ENCODE measurements around the gene SAMM50. TPM values are rescaled to one million over a fixed set of nuclear protein-coding genes. Genes with fewer than 3 reads are reported as not detected.
A peak's percentile ranks its signal among the peaks of the same experiment; 100 is the strongest.

The SAMM50 gene
- total and polyA plus RNA-seq, 4 donors: 39.3 to 70.1 (median 53.3) TPM

DNA sequence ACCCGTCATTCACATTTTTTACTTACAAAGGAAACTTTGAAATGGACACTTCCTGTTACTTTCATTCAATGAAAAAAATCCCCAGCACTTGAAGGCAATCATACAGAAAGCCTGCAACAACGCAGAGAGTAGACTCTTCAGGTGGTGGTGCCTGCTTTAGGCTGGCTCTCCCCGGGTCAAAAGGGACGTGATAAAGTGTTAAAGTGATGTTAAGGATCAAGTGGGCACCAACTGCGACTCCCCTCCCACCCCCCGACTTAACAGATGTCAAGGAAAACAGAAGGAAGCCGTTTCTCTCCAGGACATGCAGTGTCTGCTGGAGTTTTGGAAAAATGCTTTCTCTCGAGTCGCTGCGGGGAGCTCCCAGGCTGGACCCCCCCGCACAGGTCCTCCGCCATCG, 32.1 kb upstream of the SAMM50 start:
- Histone ChIP-seq H3K36me3 (ENCODE audit: control insufficient read depth, insufficient read depth, low read length) (no peaks in the 10 kb centered on the region), H3K27me3 (ENCODE audit: control insufficient read depth, insufficient read depth, low read length) (peaks cover 4% of the 10 kb centered on the region), H3K9me3 (ENCODE audit: control insufficient read depth, insufficient read depth, low read length) (no peaks in the 10 kb centered on the region), H3K4me1 (ENCODE audit: control insufficient read depth, insufficient read depth, low read length) (peaks cover 25% of the 10 kb centered on the region), H3K27ac (ENCODE audit: low read depth, low read length) (no peak overlapping the region), H3K4me3 (ENCODE audit: low read depth, low read length) (peak overlapping the region; percentile 24)
- peak in 2 of 6 donors; percentile 7 to 12 for DNase-seq (ENCODE audit: low read depth in 4 of 6, low spot score in 6 of 6)
- WGBS (ENCODE audit: insufficient coverage): no CpG with 5 or more reads among the region's 13 CpGs

DNA sequence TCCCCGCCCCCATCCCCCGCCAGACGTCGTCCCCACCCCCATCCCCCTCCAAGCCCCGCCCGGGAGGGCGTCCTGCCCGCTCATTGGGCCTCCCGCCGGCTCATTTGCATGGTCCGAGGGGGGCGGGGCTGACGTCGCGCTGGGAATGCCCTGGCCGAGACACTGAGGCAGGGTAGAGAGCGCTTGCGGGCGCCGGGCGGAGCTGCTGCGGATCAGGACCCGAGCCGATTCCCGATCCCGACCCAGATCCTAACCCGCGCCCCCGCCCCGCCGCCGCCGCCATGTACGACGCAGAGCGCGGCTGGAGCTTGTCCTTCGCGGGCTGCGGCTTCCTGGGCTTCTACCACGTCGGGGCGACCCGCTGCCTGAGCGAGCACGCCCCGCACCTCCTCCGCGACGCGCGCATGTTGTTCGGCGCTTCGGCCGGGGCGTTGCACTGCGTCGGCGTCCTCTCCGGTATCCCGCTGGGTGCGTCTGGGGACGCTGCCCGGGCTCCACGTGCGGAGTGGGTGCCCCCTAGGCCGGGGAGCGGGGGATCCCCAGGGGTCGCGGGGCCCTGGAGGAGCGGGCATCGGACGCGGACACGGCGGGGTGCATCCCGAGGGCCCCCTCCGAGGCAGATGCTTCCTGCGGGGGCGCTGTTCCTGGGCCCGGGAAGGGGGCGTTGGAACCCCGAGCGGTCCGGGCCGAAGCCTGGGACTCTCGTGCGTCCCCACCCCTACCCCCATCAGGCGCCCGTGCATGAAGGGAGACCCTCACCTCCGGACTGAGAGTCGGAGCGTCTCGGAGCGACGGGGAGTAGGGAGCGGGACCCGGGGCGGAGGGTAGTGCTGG, 31.4 kb upstream of the SAMM50 start, which contains the start of gene PNPLA3:
Gene PNPLA3, plus strand, starts transcription at position 175 of the 834 bp plus-strand sequence. Its CDS starts 107 bp downstream, at position 282.
- Histone ChIP-seq H3K4me1 (ENCODE audit: control insufficient read depth, insufficient read depth, low read length) (peaks cover 25% of the 10 kb centered on the region), H3K9me3 (ENCODE audit: control insufficient read depth, insufficient read depth, low read length) (no peaks in the 10 kb centered on the region), H3K27ac (ENCODE audit: low read depth, low read length) (peak within 1 kb of the TSS; percentile 15), H3K4me3 (ENCODE audit: low read depth, low read length) (peak within 1 kb of the TSS; percentile 43), H3K36me3 (ENCODE audit: control insufficient read depth, insufficient read depth, low read length) (peaks cover 3% of the 10 kb centered on the region), H3K27me3 (ENCODE audit: control insufficient read depth, insufficient read depth, low read length) (peaks cover 4% of the 10 kb centered on the region)
- peak; percentile 67 to 97 (median 84) for DNase-seq (ENCODE audit: low read depth in 4 of 6, low spot score in 6 of 6)
- WGBS (ENCODE audit: insufficient coverage): under 1% methylated on average over 94 of the region's 100 CpGs

DNA sequence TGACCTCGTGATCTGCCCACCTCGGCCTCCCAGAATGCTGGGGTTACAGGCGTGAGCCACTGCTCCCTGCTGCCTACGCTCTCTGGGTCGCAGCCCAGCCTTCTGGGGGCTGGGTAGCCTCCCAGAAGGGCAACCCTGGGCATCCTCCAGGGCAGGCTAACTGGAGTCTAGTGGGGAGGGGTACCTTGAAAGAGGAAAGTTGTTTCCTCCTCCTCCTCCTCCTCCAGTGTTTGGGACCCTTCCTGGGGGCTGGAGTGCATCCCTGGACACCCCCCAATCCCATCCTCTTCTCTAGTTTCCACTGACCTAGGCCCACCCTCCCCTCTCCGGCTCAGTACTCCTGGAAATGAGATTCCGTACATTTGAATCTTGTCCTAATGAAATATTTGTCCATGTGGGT, 30.4 kb upstream of the SAMM50 start:
- no peaks in the 10 kb centered on the region for H3K9me3 ChIP-seq (ENCODE audit: control insufficient read depth, insufficient read depth, low read length)
- peaks cover 25% of the 10 kb centered on the region for H3K4me1 ChIP-seq (ENCODE audit: control insufficient read depth, insufficient read depth, low read length)
- peaks cover 11% of the 10 kb centered on the region for H3K36me3 ChIP-seq (ENCODE audit: control insufficient read depth, insufficient read depth, low read length)
- WGBS (ENCODE audit: insufficient coverage): 43% methylated on average over 6 of the region's 7 CpGs
- H3K27ac ChIP-seq (ENCODE audit: low read depth, low read length): no peak overlapping the region
- H3K27me3 ChIP-seq (ENCODE audit: control insufficient read depth, insufficient read depth, low read length): peaks cover 4% of the 10 kb centered on the region
- DNase-seq (ENCODE audit: low read depth in 4 of 6, low spot score in 6 of 6): no peak
- peak overlapping the region; percentile 12 for H3K4me3 ChIP-seq (ENCODE audit: low read depth, low read length)

DNA sequence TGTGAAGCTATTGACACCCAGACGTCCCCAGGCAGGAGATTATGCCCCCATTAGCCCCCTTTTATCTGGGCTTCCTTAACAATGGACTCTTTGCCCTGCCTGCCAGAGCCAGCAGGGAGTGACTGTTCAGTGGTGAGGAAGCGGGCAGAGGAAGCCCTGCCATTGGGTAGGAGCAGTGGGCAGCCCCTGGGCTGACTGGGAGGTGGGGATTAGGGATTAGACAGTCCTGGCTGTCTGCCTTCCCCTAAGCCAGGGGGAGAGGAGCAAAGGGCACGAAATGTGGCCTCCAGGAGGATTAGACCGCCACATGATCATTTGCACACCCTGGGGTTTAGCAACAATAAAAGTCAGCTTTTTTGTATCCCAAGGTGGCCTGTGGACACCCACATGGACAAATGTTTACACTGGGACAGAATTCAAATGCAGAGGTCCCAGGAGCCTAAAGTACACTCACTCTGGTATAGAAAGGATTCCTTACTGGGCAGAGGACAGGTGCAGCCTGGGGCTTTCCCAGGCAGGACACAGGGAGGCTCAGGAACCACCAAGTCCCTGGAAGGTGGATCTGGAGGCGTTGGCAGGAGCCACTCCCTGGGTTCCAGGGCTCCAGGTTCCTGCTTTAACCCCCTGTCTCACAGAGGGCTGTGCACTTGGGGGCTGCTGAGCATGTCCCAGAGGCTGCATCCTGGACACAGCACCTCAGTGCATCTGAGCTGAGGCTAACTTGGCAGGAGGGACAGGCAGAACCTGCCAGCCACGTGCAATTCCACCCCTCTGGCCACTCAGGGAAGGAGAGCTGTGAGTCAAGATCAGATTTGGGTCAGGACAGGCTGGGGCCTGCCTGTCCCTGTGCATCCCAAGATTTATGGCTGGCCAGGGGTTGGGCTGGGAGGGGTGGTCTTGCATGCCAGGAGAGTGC, 29.6 kb upstream of the SAMM50 start:
- peaks cover 18% of the 10 kb centered on the region for H3K36me3 ChIP-seq (ENCODE audit: control insufficient read depth, insufficient read depth, low read length)
- no peak overlapping the region for H3K4me3 ChIP-seq (ENCODE audit: low read depth, low read length)
- peaks cover 4% of the 10 kb centered on the region for H3K27me3 ChIP-seq (ENCODE audit: control insufficient read depth, insufficient read depth, low read length)
- H3K27ac ChIP-seq (ENCODE audit: low read depth, low read length): no peak overlapping the region
- peaks cover 25% of the 10 kb centered on the region for H3K4me1 ChIP-seq (ENCODE audit: control insufficient read depth, insufficient read depth, low read length)
- no peaks in the 10 kb centered on the region for H3K9me3 ChIP-seq (ENCODE audit: control insufficient read depth, insufficient read depth, low read length)
- DNase-seq (ENCODE audit: low read depth in 4 of 6, low spot score in 6 of 6): peak in 2 of 6 donors; percentile 27 to 32
- 48% methylated on average over 4 of the region's 6 CpGs for WGBS (ENCODE audit: insufficient coverage)

DNA sequence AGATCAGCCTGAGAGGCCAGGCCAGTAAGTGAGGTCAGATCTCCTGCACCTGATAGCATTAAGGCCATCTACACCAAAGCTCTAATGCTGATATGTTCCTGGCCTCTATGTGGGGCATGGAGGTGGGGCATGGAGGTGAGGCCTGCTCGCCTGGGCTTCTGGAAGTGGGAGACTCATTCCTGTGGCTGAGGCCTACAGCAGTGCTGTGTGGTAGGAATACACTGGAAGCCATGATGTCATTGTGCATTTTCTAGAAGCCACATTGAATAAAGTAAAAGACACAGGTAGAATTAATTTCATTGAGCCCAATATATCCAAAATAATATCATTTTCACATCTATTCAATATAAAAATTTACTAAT, 28.9 kb upstream of the SAMM50 start:
- peaks cover 21% of the 10 kb centered on the region for H3K36me3 ChIP-seq (ENCODE audit: control insufficient read depth, insufficient read depth, low read length)
- H3K27ac ChIP-seq (ENCODE audit: low read depth, low read length): no peak overlapping the region
- no peak overlapping the region for H3K4me3 ChIP-seq (ENCODE audit: low read depth, low read length)
- H3K27me3 ChIP-seq (ENCODE audit: control insufficient read depth, insufficient read depth, low read length): peaks cover 4% of the 10 kb centered on the region
- WGBS (ENCODE audit: insufficient coverage): 100% methylated on average over 1 of the region's 1 CpG
- no peaks in the 10 kb centered on the region for H3K9me3 ChIP-seq (ENCODE audit: control insufficient read depth, insufficient read depth, low read length)
- no peak for DNase-seq (ENCODE audit: low read depth in 4 of 6, low spot score in 6 of 6)
- peaks cover 25% of the 10 kb centered on the region for H3K4me1 ChIP-seq (ENCODE audit: control insufficient read depth, insufficient read depth, low read length)

DNA sequence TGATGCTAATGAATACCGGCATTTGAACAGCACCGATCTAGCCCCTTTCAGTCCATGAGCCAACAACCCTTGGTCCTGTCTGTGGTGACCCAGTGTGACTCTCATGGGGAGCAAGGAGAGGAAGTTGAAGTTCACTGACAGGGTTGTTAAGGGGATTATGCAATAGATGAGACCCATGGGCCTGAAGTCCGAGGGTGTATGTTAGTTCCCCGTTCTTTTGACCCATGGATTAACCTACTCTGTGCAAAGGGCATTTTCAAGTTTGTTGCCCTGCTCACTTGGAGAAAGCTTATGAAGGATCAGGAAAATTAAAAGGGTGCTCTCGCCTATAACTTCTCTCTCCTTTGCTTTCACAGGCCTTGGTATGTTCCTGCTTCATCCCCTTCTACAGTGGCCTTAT, 26.8 kb upstream of the SAMM50 start:
- H3K36me3 ChIP-seq (ENCODE audit: control insufficient read depth, insufficient read depth, low read length): peaks cover 34% of the 10 kb centered on the region
- no peak overlapping the region for H3K27ac ChIP-seq (ENCODE audit: low read depth, low read length)
- DNase-seq (ENCODE audit: low read depth in 4 of 6, low spot score in 6 of 6): no peak
- WGBS (ENCODE audit: insufficient coverage): 85% methylated on average over 3 of the region's 5 CpGs
- H3K4me1 ChIP-seq (ENCODE audit: control insufficient read depth, insufficient read depth, low read length): peaks cover 25% of the 10 kb centered on the region
- no peaks in the 10 kb centered on the region for H3K9me3 ChIP-seq (ENCODE audit: control insufficient read depth, insufficient read depth, low read length)
- no peak overlapping the region for H3K4me3 ChIP-seq (ENCODE audit: low read depth, low read length)
- peaks cover 4% of the 10 kb centered on the region for H3K27me3 ChIP-seq (ENCODE audit: control insufficient read depth, insufficient read depth, low read length)

DNA sequence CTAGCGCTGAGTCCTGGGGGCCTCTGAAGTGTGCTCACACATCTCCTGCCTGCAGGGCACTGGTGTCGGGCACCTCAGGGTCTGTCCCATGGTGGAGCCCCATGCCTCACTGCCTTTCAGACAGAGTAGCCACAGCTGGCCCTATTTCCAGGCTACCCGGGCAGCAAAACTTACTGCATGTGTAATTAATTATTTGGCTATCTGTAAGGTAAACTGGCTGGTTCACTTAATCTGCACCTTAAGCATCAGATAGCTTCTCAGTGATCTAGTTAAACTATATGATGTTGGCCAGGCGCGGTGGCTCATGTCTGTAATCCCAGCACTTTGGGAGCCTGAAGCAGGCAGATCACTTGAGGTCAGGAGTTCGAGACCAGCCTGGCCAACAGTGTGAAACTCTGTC, 26.3 kb upstream of the SAMM50 start:
- H3K4me3 ChIP-seq (ENCODE audit: low read depth, low read length): no peak overlapping the region
- H3K4me1 ChIP-seq (ENCODE audit: control insufficient read depth, insufficient read depth, low read length): peaks cover 24% of the 10 kb centered on the region
- peaks cover 35% of the 10 kb centered on the region for H3K36me3 ChIP-seq (ENCODE audit: control insufficient read depth, insufficient read depth, low read length)
- peaks cover 4% of the 10 kb centered on the region for H3K27me3 ChIP-seq (ENCODE audit: control insufficient read depth, insufficient read depth, low read length)
- no peaks in the 10 kb centered on the region for H3K9me3 ChIP-seq (ENCODE audit: control insufficient read depth, insufficient read depth, low read length)
- no peak for DNase-seq (ENCODE audit: low read depth in 4 of 6, low spot score in 6 of 6)
- no peak overlapping the region for H3K27ac ChIP-seq (ENCODE audit: low read depth, low read length)
- WGBS (ENCODE audit: insufficient coverage): 98% methylated on average over 4 of the region's 6 CpGs

DNA sequence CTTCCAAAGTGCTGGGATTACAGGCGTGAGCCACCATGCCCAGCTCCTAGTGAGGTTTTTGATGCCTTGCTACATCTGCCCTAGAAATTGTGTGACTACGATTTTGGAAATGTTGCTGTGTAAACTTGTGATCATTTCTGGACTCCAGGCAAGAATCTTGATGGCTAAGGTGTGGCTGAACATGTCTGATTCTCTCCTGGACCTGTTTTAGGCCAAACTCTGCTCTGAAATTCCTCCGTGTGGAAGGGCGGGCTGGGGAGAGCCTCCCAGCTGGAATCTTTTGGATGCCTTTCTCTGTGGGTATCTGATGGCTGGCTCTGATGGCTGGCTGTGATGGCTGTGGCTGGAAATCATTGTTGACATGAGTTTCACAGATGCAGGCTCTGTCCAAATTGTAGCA, 23.5 kb upstream of the SAMM50 start:
- peaks cover 50% of the 10 kb centered on the region for H3K36me3 ChIP-seq (ENCODE audit: control insufficient read depth, insufficient read depth, low read length)

DNA sequence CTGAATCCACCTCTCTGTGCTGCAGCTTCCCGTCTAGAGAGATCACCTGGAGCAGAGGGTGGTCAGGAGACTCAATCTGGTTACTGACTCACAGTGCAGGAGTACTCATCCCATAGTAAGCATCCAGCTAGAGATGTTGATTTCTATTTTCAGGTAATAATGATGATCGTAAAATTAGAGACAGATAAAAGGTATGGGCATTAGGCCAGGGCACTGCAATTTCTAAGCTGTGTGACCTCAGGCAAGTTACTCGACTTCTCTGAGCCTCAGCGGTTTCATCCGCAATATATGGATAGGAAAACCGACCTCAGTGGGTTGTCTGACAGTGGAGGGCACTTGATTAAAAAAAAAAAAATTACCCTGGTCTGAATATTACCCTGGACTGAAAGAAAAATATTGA, 13.8 kb upstream of the SAMM50 start:
- Histone ChIP-seq H3K27me3 (ENCODE audit: control insufficient read depth, insufficient read depth, low read length) (no peaks in the 10 kb centered on the region), H3K9me3 (ENCODE audit: control insufficient read depth, insufficient read depth, low read length) (no peaks in the 10 kb centered on the region), H3K36me3 (ENCODE audit: control insufficient read depth, insufficient read depth, low read length) (peaks cover 76% of the 10 kb centered on the region), H3K4me3 (ENCODE audit: low read depth, low read length) (no peak overlapping the region), H3K4me1 (ENCODE audit: control insufficient read depth, insufficient read depth, low read length) (no peaks in the 10 kb centered on the region), H3K27ac (ENCODE audit: low read depth, low read length) (no peak overlapping the region)
- 96% methylated on average over 6 of the region's 6 CpGs for WGBS (ENCODE audit: insufficient coverage)
- DNase-seq (ENCODE audit: low read depth in 4 of 6, low spot score in 6 of 6): no peak

More for the DNA sequence above, 23.5 kb upstream of the SAMM50 start:
- WGBS (ENCODE audit: insufficient coverage): 90% methylated on average over 4 of the region's 4 CpGs
- Histone ChIP-seq H3K4me1 (ENCODE audit: control insufficient read depth, insufficient read depth, low read length) (no peaks in the 10 kb centered on the region), H3K9me3 (ENCODE audit: control insufficient read depth, insufficient read depth, low read length) (no peaks in the 10 kb centered on the region), H3K4me3 (ENCODE audit: low read depth, low read length) (no peak overlapping the region), H3K27ac (ENCODE audit: low read depth, low read length) (no peak overlapping the region), H3K27me3 (ENCODE audit: control insufficient read depth, insufficient read depth, low read length) (no peaks in the 10 kb centered on the region)
- DNase-seq (ENCODE audit: low read depth in 4 of 6, low spot score in 6 of 6): no peak
